NCI-H1092 (cell line): ENCODE measurements around the gene CCDC88C.
"Not testable (repeated sequence)": the region's sequence is repeated elsewhere in the genome, so short reads cannot be mapped to it uniquely, and the experiment has no call there.

Source experiments
- DNase-seq: peaks from one replicate; lab custom pipeline; 2025; lab: John Stamatoyannopoulos, UW

Gene CCDC88C

GRCh38 chr14:91417120-91417982 is at the start of gene CCDC88C:
CCDC88C (minus strand) TSS chr14:91417820; CDS start chr14:91417690, 130 bp downstream.
- peak; percentile 40 for DNase-seq

- no peak for DNase-seq
Measured at GRCh38 chr14:91466192-91466591, 48.6 kb upstream of the CCDC88C start.

GRCh38 chr14:91464615-91465205 is 47.1 kb upstream of the CCDC88C start:
- no peak for DNase-seq

- no peak for DNase-seq
Measured at GRCh38 chr14:91458612-91459011, 41.0 kb upstream of the CCDC88C start.

GRCh38 chr14:91456283-91456682 is 38.7 kb upstream of the CCDC88C start:
- DNase-seq = no peak

- no peak for DNase-seq
Measured at GRCh38 chr14:91454580-91454979, 37.0 kb upstream of the CCDC88C start.

GRCh38 chr14:91454155-91454554 is 36.5 kb upstream of the CCDC88C start:
- DNase-seq = no peak

GRCh38 chr14:91453744-91454143 is 36.1 kb upstream of the CCDC88C start:
- DNase-seq = no peak

- no peak for DNase-seq
Measured at GRCh38 chr14:91444335-91445020, 26.9 kb upstream of the CCDC88C start.

- no peak for DNase-seq
Measured at GRCh38 chr14:91439345-91439744, 21.7 kb upstream of the CCDC88C start.

GRCh38 chr14:91438845-91439244 is 21.2 kb upstream of the CCDC88C start:
- DNase-seq = no peak

GRCh38 chr14:91436266-91436665 is 18.6 kb upstream of the CCDC88C start:
- DNase-seq = not testable (repeated sequence)

- no peak for DNase-seq
Measured at GRCh38 chr14:91429385-91429784, 11.8 kb upstream of the CCDC88C start.

- not testable (repeated sequence) for DNase-seq
Measured at GRCh38 chr14:91428931-91429330, 11.3 kb upstream of the CCDC88C start.

- DNase-seq = not testable (repeated sequence)
Measured at GRCh38 chr14:91425531-91425944, 7.9 kb upstream of the CCDC88C start.

- DNase-seq = no peak
Measured at GRCh38 chr14:91424813-91425530, 7.4 kb upstream of the CCDC88C start.

GRCh38 chr14:91420686-91421085 is 3.1 kb upstream of the CCDC88C start:
- no peak for DNase-seq

- DNase-seq = no peak
Measured at GRCh38 chr14:91419451-91419850, 1.8 kb upstream of the CCDC88C start.

- no peak for DNase-seq
Measured at GRCh38 chr14:91419044-91419397, 1.4 kb upstream of the CCDC88C start.

- DNase-seq = no peak
Measured at GRCh38 chr14:91418387-91419043, 895 bp upstream of the CCDC88C start.

GRCh38 chr14:91417983-91418386 is 365 bp upstream of the CCDC88C start:
- DNase-seq = no peak

- DNase-seq = no peak
Measured at GRCh38 chr14:91416744-91417119, 888 bp downstream of the CCDC88C start.
